OCI-LY1 (cell line): Measurements from ENCODE around the gene GBX2.

Experiments used
- H2AFZ ChIP-seq: fragments of 200-600 bp; sonication (generic), shearing (Covaris generic); 2 replicates; pipeline ENCODE4 v1.6.0; 2014; ENCODE audit warnings: antibody characterized with exemption, mild to moderate bottlenecking, low read length
- H3F3A ChIP-seq: fragments of 200-600 bp; sonication (generic), shearing (Covaris generic); 2 replicates; pipeline ENCODE4 v1.6.0; 2014; ENCODE audit warnings: mild to moderate bottlenecking, antibody characterized with exemption, low read length, moderate library complexity; ENCODE audit not compliant: insufficient read depth
- H3K27ac ChIP-seq: fragments of 200-600 bp; sonication (generic); 2 replicates; pipeline ENCODE4 v1.5.1; 2014; ENCODE audit warnings: low read length, mixed run types, mild to moderate bottlenecking, low read depth; ENCODE audit not compliant: poor library complexity, severe bottlenecking
- H3K27me3 ChIP-seq: fragments of 200-600 bp; sonication (generic); 2 replicates; pipeline ENCODE4 v1.6.0; 2014; ENCODE audit warnings: antibody characterized with exemption, mild to moderate bottlenecking, low read length, moderate library complexity; ENCODE audit not compliant: insufficient read depth
- H3K36me3 ChIP-seq: fragments of 200-600 bp; sonication (generic); 2 replicates; pipeline ENCODE4 v1.6.1; 2014; ENCODE audit warnings: mild to moderate bottlenecking, antibody characterized with exemption, low read length, moderate library complexity, mixed read lengths; ENCODE audit not compliant: insufficient read depth
- H3K4me1 ChIP-seq: fragments of 200-600 bp; sonication (generic); 2 replicates; pipeline ENCODE4 v1.5.1; 2014; ENCODE audit warnings: mild to moderate bottlenecking, low read length, moderate library complexity; ENCODE audit not compliant: insufficient read depth, severe bottlenecking
- H3K4me2 ChIP-seq: fragments of 200-600 bp; sonication (generic), shearing (Covaris generic); 2 replicates; pipeline ENCODE4 v1.6.1; 2014; ENCODE audit warnings: low read length
- H3K4me3 ChIP-seq: fragments of 200-600 bp; sonication (generic); 2 replicates; pipeline ENCODE4 v1.5.1; 2014; ENCODE audit warnings: low read length, low read depth, mild to moderate bottlenecking, mixed read lengths; ENCODE audit not compliant: poor library complexity, severe bottlenecking
- H3K79me2 ChIP-seq: fragments of 200-600 bp; shearing (Covaris generic); 2 replicates; pipeline ENCODE4 v1.6.1; 2016; ENCODE audit warnings: mixed run types, low read length, mixed read lengths; ENCODE audit not compliant: insufficient read depth
- H3K9ac ChIP-seq: fragments of 200-600 bp; sonication (generic), shearing (Covaris generic); 2 replicates; pipeline ENCODE4 v1.6.1; 2014; ENCODE audit warnings: mild to moderate bottlenecking, low read length, mixed read lengths
- H3K9me2 ChIP-seq: fragments of 200-600 bp; sonication (generic), shearing (Covaris generic); 2 replicates; pipeline ENCODE4 v1.6.1; 2014; ENCODE audit warnings: low read depth, mild to moderate bottlenecking, low read length, mixed read lengths
- H3K9me3 ChIP-seq: fragments of 200-600 bp; shearing (Covaris generic); 2 replicates; pipeline ENCODE4 v1.6.1; 2014; ENCODE audit warnings: low read length, mixed read lengths
- H4K20me1 ChIP-seq: fragments of 200-600 bp; sonication (generic), shearing (Covaris generic); 2 replicates; pipeline ENCODE4 v1.6.0; 2016; ENCODE audit warnings: mild to moderate bottlenecking, low read length; ENCODE audit not compliant: insufficient read depth
- CTCF ChIP-seq: fragments of 200-600 bp; sonication (generic), shearing (Covaris generic); IDR thresholded peaks from 2 replicates; pipeline ENCODE4 v1.5.1; 2017; ENCODE audit warnings: mild to moderate bottlenecking, antibody characterized with exemption, low read length, moderate library complexity, mixed read lengths
- EZH2 ChIP-seq: fragments of 200-600 bp; sonication (generic), shearing (Covaris generic); IDR thresholded peaks from 2 replicates; pipeline ENCODE4 v1.8.0; 2017; ENCODE audit warnings: borderline replicate concordance, mixed run types, mild to moderate bottlenecking, antibody characterized with exemption, low read length, moderate library complexity, mixed read lengths

The GBX2 gene

GRCh38 chr2:236190674-236191073 is 22.5 kb upstream of the GBX2 start:
- no peaks in the 10 kb centered on the region for H4K20me1 ChIP-seq
- no peaks in the 10 kb centered on the region for H3K9me2 ChIP-seq
- H3K36me3 ChIP-seq = no peaks in the 10 kb centered on the region
- no peak overlapping the region for H3K4me2 ChIP-seq
- H3K4me1 ChIP-seq = no peaks in the 10 kb centered on the region
- no peaks in the 10 kb centered on the region for H3F3A ChIP-seq
- no peaks in the 10 kb centered on the region for H3K27me3 ChIP-seq
- H3K4me3 ChIP-seq = no peak overlapping the region
- no peak overlapping the region for H2AFZ ChIP-seq
- H3K9me3 ChIP-seq = no peaks in the 10 kb centered on the region
- TF ChIP-seq CTCF (no peak), EZH2 (no peak)
- H3K79me2 ChIP-seq = no peaks in the 10 kb centered on the region
- H3K9ac ChIP-seq = no peak overlapping the region
- H3K27ac ChIP-seq = no peak overlapping the region

GRCh38 chr2:236184701-236185100 is 16.5 kb upstream of the GBX2 start:
- no peaks in the 10 kb centered on the region for H3K36me3 ChIP-seq
- no peaks in the 10 kb centered on the region for H3K27me3 ChIP-seq
- no peaks in the 10 kb centered on the region for H3K9me2 ChIP-seq
- no peaks in the 10 kb centered on the region for H3K79me2 ChIP-seq
- H3K27ac ChIP-seq = no peak overlapping the region
- H3K4me1 ChIP-seq = no peaks in the 10 kb centered on the region
- H2AFZ ChIP-seq = no peak overlapping the region
- TF ChIP-seq EZH2 (no peak), CTCF (no peak)
- H3K9me3 ChIP-seq = no peaks in the 10 kb centered on the region
- H3F3A ChIP-seq = no peaks in the 10 kb centered on the region
- no peak overlapping the region for H3K4me2 ChIP-seq
- no peaks in the 10 kb centered on the region for H4K20me1 ChIP-seq
- H3K9ac ChIP-seq = no peak overlapping the region
- no peak overlapping the region for H3K4me3 ChIP-seq

GRCh38 chr2:236180831-236181453 is 12.8 kb upstream of the GBX2 start:
- TF ChIP-seq CTCF = peak; percentile 72
- no peak for TF ChIP-seq EZH2

More at GRCh38 chr2:236180831-236181453, 12.8 kb upstream of the GBX2 start:
- no peaks in the 10 kb centered on the region for H3K9me3 ChIP-seq
- no peak overlapping the region for H2AFZ ChIP-seq
- no peaks in the 10 kb centered on the region for H3K27me3 ChIP-seq
- H3K4me1 ChIP-seq = no peaks in the 10 kb centered on the region
- no peaks in the 10 kb centered on the region for H3K9me2 ChIP-seq
- H3K79me2 ChIP-seq = no peaks in the 10 kb centered on the region
- no peaks in the 10 kb centered on the region for H3F3A ChIP-seq
- H3K4me3 ChIP-seq = no peak overlapping the region
- H3K4me2 ChIP-seq = no peak overlapping the region
- no peak overlapping the region for H3K27ac ChIP-seq
- no peak overlapping the region for H3K9ac ChIP-seq
- H3K36me3 ChIP-seq = no peaks in the 10 kb centered on the region
- no peaks in the 10 kb centered on the region for H4K20me1 ChIP-seq
